ENCODE measurements around the gene PSG1. TPM values are rescaled to one million over a fixed set of nuclear protein-coding genes. Genes with fewer than 3 reads are reported as not detected.
A peak's percentile ranks its signal among the peaks of the same experiment; 100 is the strongest.
"Not testable (repeated sequence)": the region's sequence is repeated elsewhere in the genome, so short reads cannot be mapped to it uniquely, and the experiment has no call there.

Gene PSG1
- total RNA-seq, 1 experiment from 2014 or later, result not detected

- not testable (repeated sequence) for H2AK5ac ChIP-seq (ENCODE audit: insufficient read length, low read length); H2BK12ac ChIP-seq (ENCODE audit: insufficient read length, low read depth, low read length); H2AFZ ChIP-seq (ENCODE audit: low read length); DNase-seq; H3K23ac ChIP-seq (ENCODE audit: insufficient read length, low read depth, low read length); H3K56ac ChIP-seq (ENCODE audit: insufficient read length, low read depth, low read length); H2BK15ac ChIP-seq (ENCODE audit: low read depth, low read length); H4K91ac ChIP-seq (ENCODE audit: insufficient read length, low read depth, low read length); H3K23me2 ChIP-seq (ENCODE audit: insufficient read length, low read depth, low read length, poor library complexity, severe bottlenecking); H3K4me3 Mint-ChIP-seq; H3K18ac ChIP-seq (ENCODE audit: insufficient read length, low read depth, low read length); H3K79me2 ChIP-seq (ENCODE audit: insufficient read depth, low read length); H3T11ph ChIP-seq (ENCODE audit: low read length); H4K8ac ChIP-seq (replicated peaks; ENCODE audit: insufficient read length, low read depth, low read length); H3K27ac ChIP-seq (ENCODE audit: insufficient read length, low read depth, low read length); H3K27me3 ChIP-seq (ENCODE audit: insufficient read depth, low read length); H3K14ac ChIP-seq (ENCODE audit: insufficient read depth, low read length); H2BK20ac ChIP-seq (ENCODE audit: low read depth, low read length, poor library complexity, severe bottlenecking); H3K4me1 Mint-ChIP-seq; H3K4ac ChIP-seq (ENCODE audit: low read depth, low read length); H3K4me2 ChIP-seq (ENCODE audit: insufficient read depth, insufficient read length, low read length); H4K20me1 ChIP-seq (ENCODE audit: control insufficient read depth, insufficient read depth, insufficient read length); H3K4me1 ChIP-seq (ENCODE audit: insufficient read depth, low read length); H2BK5ac ChIP-seq (ENCODE audit: insufficient read length, low read length); H4K5ac ChIP-seq (ENCODE audit: insufficient read length, low read depth, low read length); H2BK120ac ChIP-seq (ENCODE audit: low read depth, low read length, poor library complexity, severe bottlenecking); H3K9ac ChIP-seq (ENCODE audit: extremely low read depth, insufficient read length, low read length); H3K27ac Mint-ChIP-seq; H3K79me1 ChIP-seq (ENCODE audit: insufficient read depth, low read depth, low read length, poor library complexity, severe bottlenecking)
- peaks cover 96 to 97% of the 10 kb centered on the region in 2 experiments for H3K9me3 Mint-ChIP-seq
- peak; percentile 22; the same call in 1 of the 3 replicates for TF ChIP-seq CTCF (conservative IDR thresholded peaks at IDR 0.05)
- no CpG with 5 or more reads among the region's 8 CpGs for WGBS (ENCODE audit: extremely low coverage, insufficient read length, low lambda C conversion rate)
- peaks cover 50% of the 10 kb centered on the region for H3K9me3 ChIP-seq (ENCODE audit: control insufficient read depth, low read depth, low read length)
- H3K27me3 Mint-ChIP-seq (ENCODE audit: low read depth), result peaks cover 12% of the 10 kb centered on the region
- H3K36me3 Mint-ChIP-seq (ENCODE audit: insufficient read depth in 1 of 3, low read depth in 3 of 3), result peaks cover 10 to 55% (median 12%) of the 10 kb centered on the region in 3 experiments; a peak in 6 of 7 replicates
Measured at GRCh38 chr19:42881279-42881678, 1.8 kb upstream of the PSG1 start.

- Mint-ChIP-seq H3K9me3 (peaks cover 96% of the 10 kb centered on the region in 2 experiments), H3K27me3 (ENCODE audit: low read depth) (peaks cover 12% of the 10 kb centered on the region), H3K36me3 (ENCODE audit: insufficient read depth in 1 of 3, low read depth in 3 of 3) (peaks cover 12 to 52% (median 13%) of the 10 kb centered on the region in 3 experiments; a peak in 6 of 7 replicates)
- H3K4me2 ChIP-seq (ENCODE audit: insufficient read depth, insufficient read length, low read length); H3T11ph ChIP-seq (ENCODE audit: low read length); H3K4me3 Mint-ChIP-seq; DNase-seq; H3K14ac ChIP-seq (ENCODE audit: insufficient read depth, low read length); H2BK15ac ChIP-seq (ENCODE audit: low read depth, low read length); H3K9ac ChIP-seq (ENCODE audit: extremely low read depth, insufficient read length, low read length); H3K4me1 Mint-ChIP-seq; H2BK20ac ChIP-seq (ENCODE audit: low read depth, low read length, poor library complexity, severe bottlenecking); H4K91ac ChIP-seq (ENCODE audit: insufficient read length, low read depth, low read length); H3K23ac ChIP-seq (ENCODE audit: insufficient read length, low read depth, low read length); H3K4ac ChIP-seq (ENCODE audit: low read depth, low read length); H4K5ac ChIP-seq (ENCODE audit: insufficient read length, low read depth, low read length); H2BK120ac ChIP-seq (ENCODE audit: low read depth, low read length, poor library complexity, severe bottlenecking); H3K79me2 ChIP-seq (ENCODE audit: insufficient read depth, low read length); H3K27ac ChIP-seq (ENCODE audit: insufficient read length, low read depth, low read length); H4K8ac ChIP-seq (replicated peaks; ENCODE audit: insufficient read length, low read depth, low read length); H3K79me1 ChIP-seq (ENCODE audit: insufficient read depth, low read depth, low read length, poor library complexity, severe bottlenecking); H3K27me3 ChIP-seq (ENCODE audit: insufficient read depth, low read length); H3K27ac Mint-ChIP-seq; H4K20me1 ChIP-seq (ENCODE audit: control insufficient read depth, insufficient read depth, insufficient read length); H3K4me1 ChIP-seq (ENCODE audit: insufficient read depth, low read length); H3K23me2 ChIP-seq (ENCODE audit: insufficient read length, low read depth, low read length, poor library complexity, severe bottlenecking); H3K18ac ChIP-seq (ENCODE audit: insufficient read length, low read depth, low read length); H3K56ac ChIP-seq (ENCODE audit: insufficient read length, low read depth, low read length); H2BK5ac ChIP-seq (ENCODE audit: insufficient read length, low read length); H2AK5ac ChIP-seq (ENCODE audit: insufficient read length, low read length); H2BK12ac ChIP-seq (ENCODE audit: insufficient read length, low read depth, low read length); H2AFZ ChIP-seq (ENCODE audit: low read length): not testable (repeated sequence)
- H3K9me3 ChIP-seq (ENCODE audit: control insufficient read depth, low read depth, low read length), result peaks cover 57% of the 10 kb centered on the region
- no CpG with 5 or more reads among the region's 9 CpGs for WGBS (ENCODE audit: extremely low coverage, insufficient read length, low lambda C conversion rate)
Measured at GRCh38 chr19:42880621-42881020, 1.1 kb upstream of the PSG1 start.

Data from H9 (cell line).